Amniotic epithelial cell (primary cell): ENCODE results near the gene DCANP1.

Experiments used
- DNase-seq: peaks from one replicate; pipeline ENCODE4 v3.0.0-alpha.2; 2010; ENCODE audit warnings: low read depth

DCANP1 gene

GRCh38 chr5:135456238-135457099, 9.3 kb upstream of the DCANP1 start:
- peak; percentile 86 for DNase-seq

GRCh38 chr5:135455876-135456237, 8.7 kb upstream of the DCANP1 start:
- no peak for DNase-seq

- no peak for DNase-seq
Observed at GRCh38 chr5:135454946-135455345, 7.8 kb upstream of the DCANP1 start.

GRCh38 chr5:135453613-135454012, 6.5 kb upstream of the DCANP1 start:
- no peak for DNase-seq

GRCh38 chr5:135452321-135453030, 5.3 kb upstream of the DCANP1 start, which contains the start of gene TIFAB:
Gene TIFAB (minus strand): TSS chr5:135452351. CDS start chr5:135449939, 2,412 bp downstream.
- DNase-seq = no peak

- no peak for DNase-seq
Observed at GRCh38 chr5:135451581-135452320, 4.6 kb upstream of the DCANP1 start.

- DNase-seq = no peak
Observed at GRCh38 chr5:135450952-135451351, 3.8 kb upstream of the DCANP1 start.

- DNase-seq = no peak
Observed at GRCh38 chr5:135450336-135450735, 3.2 kb upstream of the DCANP1 start.

- no peak for DNase-seq
Observed at GRCh38 chr5:135449644-135450043, 2.5 kb upstream of the DCANP1 start.

- peak; percentile 81 for DNase-seq
Observed at GRCh38 chr5:135448791-135449507, 1.8 kb upstream of the DCANP1 start.

GRCh38 chr5:135448071-135448739, 1.1 kb upstream of the DCANP1 start:
- DNase-seq = peak; percentile 46

- no peak for DNase-seq
Observed at GRCh38 chr5:135446615-135447014, 533 bp downstream of the DCANP1 start.

- no peak for DNase-seq
Observed at GRCh38 chr5:135446206-135446605, 942 bp downstream of the DCANP1 start.

GRCh38 chr5:135445306-135445985, 1.7 kb downstream of the DCANP1 start:
- DNase-seq = no peak

- DNase-seq = no peak
Observed at GRCh38 chr5:135444881-135445280, 2.3 kb downstream of the DCANP1 start.

GRCh38 chr5:135444360-135444759, 2.8 kb downstream of the DCANP1 start:
- no peak for DNase-seq

GRCh38 chr5:135443161-135443960, 3.8 kb downstream of the DCANP1 start:
- DNase-seq = no peak

GRCh38 chr5:135442431-135443160, 4.6 kb downstream of the DCANP1 start:
- no peak for DNase-seq

GRCh38 chr5:135441919-135442318, 5.2 kb downstream of the DCANP1 start:
- DNase-seq = no peak
